Inflammatory macrophage (primary cell): Measurements from ENCODE around the gene AP5S1.
A peak's percentile ranks its signal among the peaks of the same experiment; 100 is the strongest.
"Not testable (repeated sequence)": the region's sequence is repeated elsewhere in the genome, so short reads cannot be mapped to it uniquely, and the experiment has no call there.

Experiments used
- DNase-seq, 2 donors: peaks; one replicate each; pipeline ENCODE4 v3.0.0-alpha.2; 2020 to 2022

Gene AP5S1

GRCh38 chr20:3794168-3794567, 26.2 kb upstream of the AP5S1 start:
- DNase-seq, result not testable (repeated sequence)

GRCh38 chr20:3794701-3795420, 25.5 kb upstream of the AP5S1 start:
- no peak for DNase-seq

- DNase-seq, result peak; percentile 90 to 94
Observed at GRCh38 chr20:3795511-3796468, 24.6 kb upstream of the AP5S1 start, which contains the start of gene CDC25B. Gene CDC25B (plus strand): TSS chr20:3796310. CDS start chr20:3796532, 222 bp downstream.

- DNase-seq, result no peak
Observed at GRCh38 chr20:3796477-3797225, 23.7 kb upstream of the AP5S1 start.

GRCh38 chr20:3797226-3797545, 23.2 kb upstream of the AP5S1 start:
- no peak for DNase-seq

GRCh38 chr20:3797592-3798372, 22.6 kb upstream of the AP5S1 start:
- no peak for DNase-seq

GRCh38 chr20:3798373-3798768, 22.0 kb upstream of the AP5S1 start:
- no peak for DNase-seq

GRCh38 chr20:3798908-3799248, 21.5 kb upstream of the AP5S1 start:
- DNase-seq, result no peak

- DNase-seq, result no peak
Observed at GRCh38 chr20:3800256-3800877, 20.0 kb upstream of the AP5S1 start.

- DNase-seq, result no peak
Observed at GRCh38 chr20:3800878-3801260, 19.5 kb upstream of the AP5S1 start.

GRCh38 chr20:3801299-3801698, 19.0 kb upstream of the AP5S1 start:
- DNase-seq, result no peak

GRCh38 chr20:3801846-3802245, 18.5 kb upstream of the AP5S1 start:
- no peak for DNase-seq

GRCh38 chr20:3802524-3803239, 17.7 kb upstream of the AP5S1 start:
- DNase-seq, result no peak

GRCh38 chr20:3803289-3803688, 17.1 kb upstream of the AP5S1 start:
- DNase-seq, result no peak

GRCh38 chr20:3803854-3804253, 16.5 kb upstream of the AP5S1 start:
- no peak for DNase-seq

GRCh38 chr20:3804254-3804751, 16.0 kb upstream of the AP5S1 start:
- no peak for DNase-seq

- DNase-seq, result no peak
Observed at GRCh38 chr20:3804781-3805180, 15.6 kb upstream of the AP5S1 start.

GRCh38 chr20:3808544-3808943, 11.8 kb upstream of the AP5S1 start:
- no peak for DNase-seq

GRCh38 chr20:3811467-3812258, 8.7 kb upstream of the AP5S1 start:
- peak; percentile 90 to 95 for DNase-seq

- DNase-seq, result no peak
Observed at GRCh38 chr20:3812259-3812681, 8.1 kb upstream of the AP5S1 start.
